ENCODE results near the gene TMEM237. TPM values are rescaled to one million over a fixed set of nuclear protein-coding genes. Genes with fewer than 3 reads are reported as not detected.

The TMEM237 gene
- polyA plus RNA-seq, 1 donor, result 37.5 TPM

Other genes starting within 250 kb of the TMEM237 start
- 25.7 TPM for gene TRAK2, start 192.0 kb downstream of the TMEM237 start, polyA plus RNA-seq (ENCODE audit: insufficient read length)
- 43.5 TPM for gene STRADB, start 191.8 kb downstream of the TMEM237 start, polyA plus RNA-seq (ENCODE audit: insufficient read length)
- 0.13 TPM for gene MPP4, start 55.1 kb upstream of the TMEM237 start, polyA plus RNA-seq (ENCODE audit: insufficient read length)
- gene ALS2, start 137.4 kb upstream of the TMEM237 start, polyA plus RNA-seq (ENCODE audit: insufficient read length), result 16.3 TPM
- gene CDK15, start 163.0 kb upstream of the TMEM237 start, polyA plus RNA-seq (ENCODE audit: insufficient read length), result 0.99 TPM

All from forelimb muscle (tissue), 1 donor.